GM12864 (cell line): ENCODE measurements around the gene SYDE2.
"Not testable (repeated sequence)": the region's sequence is repeated elsewhere in the genome, so short reads cannot be mapped to it uniquely, and the experiment has no call there.

Experiments used
- DNase-seq: peaks from one replicate; pipeline ENCODE4 v3.0.0-alpha.2; 2011; ENCODE audit warnings: low read depth
- H3K4me3 ChIP-seq: 2 replicates; pipeline ENCODE4 v1.5.1; 2011; ENCODE audit warnings: mild to moderate bottlenecking, low read depth, low read length, control low read depth
- TF ChIP-seq, protein P1 (sequence below): IDR thresholded peaks from 2 replicates; pipeline ENCODE4 v1.5.1; 2011; ENCODE audit warnings: low read depth, mild to moderate bottlenecking, moderate library complexity, low read length, control low read depth, inconsistent platforms; ENCODE audit errors: missing control alignments

Gene SYDE2

DNA sequence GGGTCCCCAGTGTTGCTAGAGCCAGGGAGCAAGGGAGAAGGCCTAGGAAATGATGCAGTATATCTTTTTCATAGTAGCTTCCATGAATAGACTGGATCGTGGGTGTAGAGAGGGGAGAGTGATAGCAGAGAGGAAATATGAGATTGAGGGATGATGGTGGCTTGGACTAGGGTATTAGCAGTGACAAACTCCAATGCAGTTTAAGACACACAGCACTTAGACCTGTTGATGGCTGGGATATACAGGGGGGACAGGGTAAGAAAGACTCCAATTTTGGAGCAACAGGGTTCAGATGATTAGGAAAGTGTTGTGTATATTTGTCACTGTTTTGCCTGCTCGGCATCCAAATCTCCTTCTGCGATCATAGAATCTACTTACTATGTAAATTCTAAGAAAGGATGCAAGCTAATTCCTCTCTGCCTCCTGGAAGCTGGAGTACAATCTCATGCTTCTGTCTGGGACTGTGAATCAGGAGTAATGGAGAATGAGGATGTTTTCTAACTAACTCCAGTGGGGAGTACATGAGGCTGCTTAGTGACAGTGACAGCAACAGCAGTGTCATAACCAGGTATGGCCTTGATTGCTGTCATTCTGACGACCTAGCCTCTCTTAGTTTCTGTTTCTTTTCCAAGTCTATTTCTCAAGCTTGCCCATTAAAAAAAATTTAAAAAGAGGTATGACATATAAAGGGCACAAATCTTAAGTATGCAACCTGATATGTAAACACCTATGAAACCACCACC, 47.5 kb downstream of the SYDE2 start:
- no peak overlapping the region for H3K4me3 ChIP-seq
- peak; percentile 15 for DNase-seq
- TF ChIP-seq, protein P1, sequence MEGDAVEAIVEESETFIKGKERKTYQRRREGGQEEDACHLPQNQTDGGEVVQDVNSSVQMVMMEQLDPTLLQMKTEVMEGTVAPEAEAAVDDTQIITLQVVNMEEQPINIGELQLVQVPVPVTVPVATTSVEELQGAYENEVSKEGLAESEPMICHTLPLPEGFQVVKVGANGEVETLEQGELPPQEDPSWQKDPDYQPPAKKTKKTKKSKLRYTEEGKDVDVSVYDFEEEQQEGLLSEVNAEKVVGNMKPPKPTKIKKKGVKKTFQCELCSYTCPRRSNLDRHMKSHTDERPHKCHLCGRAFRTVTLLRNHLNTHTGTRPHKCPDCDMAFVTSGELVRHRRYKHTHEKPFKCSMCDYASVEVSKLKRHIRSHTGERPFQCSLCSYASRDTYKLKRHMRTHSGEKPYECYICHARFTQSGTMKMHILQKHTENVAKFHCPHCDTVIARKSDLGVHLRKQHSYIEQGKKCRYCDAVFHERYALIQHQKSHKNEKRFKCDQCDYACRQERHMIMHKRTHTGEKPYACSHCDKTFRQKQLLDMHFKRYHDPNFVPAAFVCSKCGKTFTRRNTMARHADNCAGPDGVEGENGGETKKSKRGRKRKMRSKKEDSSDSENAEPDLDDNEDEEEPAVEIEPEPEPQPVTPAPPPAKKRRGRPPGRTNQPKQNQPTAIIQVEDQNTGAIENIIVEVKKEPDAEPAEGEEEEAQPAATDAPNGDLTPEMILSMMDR = no peak

- H3K4me3 ChIP-seq = no peak overlapping the region
- TF ChIP-seq, protein P1 = no peak
- no peak for DNase-seq
These were observed 49.4 kb downstream of the SYDE2 start for GRCh38 chr1:85151446-85151845.

DNA sequence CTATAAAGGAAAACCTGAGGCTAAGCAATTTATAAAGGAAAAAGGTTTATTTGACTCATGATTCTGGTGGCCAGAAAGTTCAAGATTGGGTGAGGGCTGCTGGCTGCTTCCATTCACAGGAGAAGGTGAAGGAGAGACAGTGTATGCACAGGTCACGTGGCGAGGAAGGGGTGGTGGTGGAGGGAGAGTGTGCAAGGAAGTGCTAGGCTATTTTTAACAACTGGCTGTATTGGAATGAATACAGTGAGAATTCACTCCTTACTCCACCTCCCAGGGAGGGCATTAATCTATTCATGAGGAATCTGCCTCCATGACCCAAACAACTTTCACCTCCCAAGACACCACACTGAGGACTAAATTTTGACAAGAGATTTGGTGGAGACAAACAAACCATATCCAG, 51.0 kb downstream of the SYDE2 start:
- TF ChIP-seq, protein P1 = no peak
- no peak overlapping the region for H3K4me3 ChIP-seq
- DNase-seq = no peak

GRCh38 chr1:85148524-85149250, 52.1 kb downstream of the SYDE2 start:
- DNase-seq = peak; percentile 36
- H3K4me3 ChIP-seq = no peak overlapping the region
- TF ChIP-seq, protein P1 = no peak

GRCh38 chr1:85146972-85147359, 53.9 kb downstream of the SYDE2 start:
- TF ChIP-seq, protein P1 = no peak

DNA sequence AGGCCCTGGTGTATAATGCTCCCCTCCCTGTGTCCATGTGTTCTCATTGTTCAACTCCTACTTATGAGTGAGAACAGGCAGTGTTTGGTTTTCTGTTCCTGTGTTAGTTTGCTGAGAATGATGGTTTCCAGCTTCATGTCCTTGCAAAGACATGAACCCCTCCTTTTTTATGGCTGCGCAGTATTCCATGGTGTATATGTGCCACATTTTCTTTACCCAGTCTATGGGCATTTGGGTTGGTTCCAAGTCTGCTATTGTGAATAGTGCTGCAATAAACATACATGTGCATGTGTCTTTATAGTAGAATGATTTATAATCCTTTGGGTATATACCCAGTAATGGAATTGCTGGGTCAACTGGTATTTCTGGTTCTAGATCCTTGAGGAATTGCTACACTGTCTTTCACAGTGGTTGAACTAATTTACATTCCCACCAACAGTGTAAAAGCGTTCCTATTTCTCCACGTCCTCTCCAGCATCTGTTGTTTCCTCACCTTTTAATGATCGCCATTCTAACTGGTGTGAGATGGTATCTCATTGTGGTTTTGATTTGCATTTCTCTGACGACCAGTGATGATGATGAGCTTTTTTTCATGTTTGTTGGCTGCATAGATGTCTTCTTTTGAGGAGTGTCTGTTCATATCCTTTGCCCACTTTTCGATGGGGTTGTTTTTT, 54.4 kb downstream of the SYDE2 start:
- not testable (repeated sequence) for DNase-seq, H3K4me3 ChIP-seq

More at GRCh38 chr1:85146972-85147359, 53.9 kb downstream of the SYDE2 start:
- no peak for DNase-seq
- no peak overlapping the region for H3K4me3 ChIP-seq

- no peak overlapping the region for H3K4me3 ChIP-seq
- DNase-seq = no peak
- TF ChIP-seq, protein P1 = no peak
These were observed 56.5 kb downstream of the SYDE2 start for GRCh38 chr1:85144351-85144750.
